OCI-LY7 (cell line): ENCODE results near the gene NINL.
"Not testable (repeated sequence)": the region's sequence is repeated elsewhere in the genome, so short reads cannot be mapped to it uniquely, and the experiment has no call there.

Experiments used
- EZH2phosphoT487 ChIP-seq: fragments of 200-600 bp; sonication (generic); IDR thresholded peaks from 2 replicates; pipeline ENCODE4 v1.6.1; 2018; ENCODE audit warnings: low read depth, borderline replicate concordance, mild to moderate bottlenecking, mixed run types, antibody characterized with exemption, low read length, moderate library complexity, mixed read lengths
- TF ChIP-seq, protein P1 (sequence below): fragments of 200-600 bp; sonication (generic); conservative IDR thresholded peaks from 2 replicates; pipeline ENCODE4 v1.5.1; 2014; ENCODE audit warnings: mild to moderate bottlenecking, antibody characterized with exemption, low read length, moderate library complexity, mixed read lengths

GRCh38 chr20:25473297-25473696 lies 112.0 kb downstream of the NINL start:
- TF ChIP-seq EZH2phosphoT487: not testable (repeated sequence)
- TF ChIP-seq, protein P1, sequence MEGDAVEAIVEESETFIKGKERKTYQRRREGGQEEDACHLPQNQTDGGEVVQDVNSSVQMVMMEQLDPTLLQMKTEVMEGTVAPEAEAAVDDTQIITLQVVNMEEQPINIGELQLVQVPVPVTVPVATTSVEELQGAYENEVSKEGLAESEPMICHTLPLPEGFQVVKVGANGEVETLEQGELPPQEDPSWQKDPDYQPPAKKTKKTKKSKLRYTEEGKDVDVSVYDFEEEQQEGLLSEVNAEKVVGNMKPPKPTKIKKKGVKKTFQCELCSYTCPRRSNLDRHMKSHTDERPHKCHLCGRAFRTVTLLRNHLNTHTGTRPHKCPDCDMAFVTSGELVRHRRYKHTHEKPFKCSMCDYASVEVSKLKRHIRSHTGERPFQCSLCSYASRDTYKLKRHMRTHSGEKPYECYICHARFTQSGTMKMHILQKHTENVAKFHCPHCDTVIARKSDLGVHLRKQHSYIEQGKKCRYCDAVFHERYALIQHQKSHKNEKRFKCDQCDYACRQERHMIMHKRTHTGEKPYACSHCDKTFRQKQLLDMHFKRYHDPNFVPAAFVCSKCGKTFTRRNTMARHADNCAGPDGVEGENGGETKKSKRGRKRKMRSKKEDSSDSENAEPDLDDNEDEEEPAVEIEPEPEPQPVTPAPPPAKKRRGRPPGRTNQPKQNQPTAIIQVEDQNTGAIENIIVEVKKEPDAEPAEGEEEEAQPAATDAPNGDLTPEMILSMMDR: not testable (repeated sequence)
